GM13976 (cell line): ENCODE results near the gene UBQLN3.

Experiments
- DNase-seq: peaks from one replicate; pipeline ENCODE4 v3.0.0; 2012; ENCODE audit warnings: low spot score
- CTCF ChIP-seq: IDR thresholded peaks from 2 replicates; pipeline ENCODE4 v1.5.1; 2012; ENCODE audit warnings: borderline replicate concordance, mild to moderate bottlenecking; ENCODE audit not compliant: insufficient read depth; ENCODE audit errors: extremely low read depth, missing control alignments, control extremely low read depth
- in situ Hi-C: fragments of 300-500 bp; cut with MboI; formaldehyde crosslinking; loops from one replicate; pipeline ENCODE4 v1.12.0; 2022; ENCODE audit warnings: low sequenced_read_pairs, mixed read lengths, inconsistent platforms; ENCODE audit not compliant: unreplicated experiment

The UBQLN3 gene

GRCh38 chr11:5509803-5510202, at the start of gene UBQLN3:
TSS of gene UBQLN3 (minus strand) at chr11:5509957. CDS start at chr11:5509558, 399 bp downstream.
- no peak for DNase-seq
- no peak for TF ChIP-seq CTCF
- in situ Hi-C loops: no loop called here

GRCh38 chr11:5557751-5558150, 48.0 kb upstream of the UBQLN3 start:
- in situ Hi-C loops: no loop called here
- TF ChIP-seq CTCF: no peak

GRCh38 chr11:5556596-5557188, 46.9 kb upstream of the UBQLN3 start:
- TF ChIP-seq CTCF: no peak
- DNase-seq: no peak
- in situ Hi-C loops: no loop called here

More at GRCh38 chr11:5557751-5558150, 48.0 kb upstream of the UBQLN3 start:
- no peak for DNase-seq

- TF ChIP-seq CTCF: no peak
- in situ Hi-C loops: no loop called here
- no peak for DNase-seq
Observed at GRCh38 chr11:5553343-5553742, 43.6 kb upstream of the UBQLN3 start.

- no peak for DNase-seq
- TF ChIP-seq CTCF: no peak
- in situ Hi-C loops: no loop called here
Observed at GRCh38 chr11:5550440-5551095, 40.8 kb upstream of the UBQLN3 start.

GRCh38 chr11:5548440-5548839, 38.7 kb upstream of the UBQLN3 start, which contains the start of gene OR52H1:
TSS of gene OR52H1 (minus strand) at chr11:5548540. CDS start at chr11:5545505, 3,035 bp downstream.
- TF ChIP-seq CTCF: no peak
- DNase-seq: no peak
- in situ Hi-C loops: no loop called here
